Activated T-cell treated with anti-CD3 and anti-CD28 coated beads for 24 hours (primary cell): Measurements from ENCODE around the gene PKLR.
A peak's percentile ranks its signal among the peaks of the same experiment; 100 is the strongest.
"Not testable (repeated sequence)": the region's sequence is repeated elsewhere in the genome, so short reads cannot be mapped to it uniquely, and the experiment has no call there.

Experiments
- DNase-seq: peaks from one replicate; pipeline ENCODE4 v3.0.0-alpha.2; 2020; ENCODE audit warnings: low read depth

PKLR gene

GRCh38 chr1:155316922-155317321, 15.7 kb upstream of the PKLR start:
- no peak for DNase-seq

DNA sequence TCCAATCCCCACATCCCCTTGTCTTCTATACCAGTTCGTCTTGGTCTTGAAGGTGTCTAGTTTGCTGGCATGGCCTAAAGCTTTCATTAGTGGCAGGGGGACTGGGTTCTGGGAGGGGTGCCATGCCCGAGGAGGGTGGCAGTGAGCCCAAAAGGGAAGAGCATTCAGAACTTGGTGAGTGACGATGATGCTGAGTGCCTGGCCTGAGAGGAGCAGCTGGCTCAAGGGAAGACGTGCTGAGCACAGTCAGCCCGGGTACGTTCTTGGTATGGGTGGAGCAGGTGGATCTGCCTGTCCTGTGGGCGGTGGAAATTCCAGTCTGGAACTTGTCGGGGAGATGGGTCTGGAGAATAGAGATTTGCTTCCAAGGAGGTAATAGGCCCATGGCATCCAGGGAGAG, 12.0 kb upstream of the PKLR start:
- DNase-seq, result no peak

GRCh38 chr1:155309423-155310021, 8.3 kb upstream of the PKLR start:
- no peak for DNase-seq

- peak; percentile 96 for DNase-seq
Observed at GRCh38 chr1:155308493-155309422, 7.5 kb upstream of the PKLR start, which contains the start of gene FDPS. TSS of gene FDPS (plus strand) at chr1:155308866. CDS start at chr1:155309790, 924 bp downstream.

- no peak for DNase-seq
Observed at GRCh38 chr1:155307247-155307740, 6.1 kb upstream of the PKLR start.

- no peak for DNase-seq
Observed at GRCh38 chr1:155305881-155306391, 4.7 kb upstream of the PKLR start.

DNA sequence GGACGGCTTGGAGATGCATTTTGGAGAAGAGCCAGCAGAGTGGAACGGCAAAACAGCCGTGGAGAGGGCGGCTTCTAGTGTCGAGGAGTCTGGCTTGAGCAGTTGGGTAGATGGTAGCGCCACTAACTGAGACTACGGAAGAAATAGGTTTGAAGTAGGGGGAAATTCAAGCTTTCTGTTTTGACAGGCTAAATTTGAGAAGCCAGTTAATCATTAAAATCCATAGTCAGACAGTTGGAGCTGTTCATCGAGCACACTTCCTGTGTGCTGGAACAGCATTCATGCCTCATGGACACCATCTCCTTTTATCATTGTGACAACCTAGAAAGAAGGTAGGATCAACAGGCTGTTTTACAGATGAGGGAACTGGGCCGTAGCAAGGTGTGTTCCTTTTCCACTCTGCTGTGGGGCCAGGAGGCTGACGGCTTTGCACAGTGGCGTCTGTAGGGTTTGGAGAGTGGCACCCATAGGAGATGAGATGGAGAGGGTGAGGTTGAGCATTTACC, 3.4 kb upstream of the PKLR start:
- DNase-seq, result no peak

DNA sequence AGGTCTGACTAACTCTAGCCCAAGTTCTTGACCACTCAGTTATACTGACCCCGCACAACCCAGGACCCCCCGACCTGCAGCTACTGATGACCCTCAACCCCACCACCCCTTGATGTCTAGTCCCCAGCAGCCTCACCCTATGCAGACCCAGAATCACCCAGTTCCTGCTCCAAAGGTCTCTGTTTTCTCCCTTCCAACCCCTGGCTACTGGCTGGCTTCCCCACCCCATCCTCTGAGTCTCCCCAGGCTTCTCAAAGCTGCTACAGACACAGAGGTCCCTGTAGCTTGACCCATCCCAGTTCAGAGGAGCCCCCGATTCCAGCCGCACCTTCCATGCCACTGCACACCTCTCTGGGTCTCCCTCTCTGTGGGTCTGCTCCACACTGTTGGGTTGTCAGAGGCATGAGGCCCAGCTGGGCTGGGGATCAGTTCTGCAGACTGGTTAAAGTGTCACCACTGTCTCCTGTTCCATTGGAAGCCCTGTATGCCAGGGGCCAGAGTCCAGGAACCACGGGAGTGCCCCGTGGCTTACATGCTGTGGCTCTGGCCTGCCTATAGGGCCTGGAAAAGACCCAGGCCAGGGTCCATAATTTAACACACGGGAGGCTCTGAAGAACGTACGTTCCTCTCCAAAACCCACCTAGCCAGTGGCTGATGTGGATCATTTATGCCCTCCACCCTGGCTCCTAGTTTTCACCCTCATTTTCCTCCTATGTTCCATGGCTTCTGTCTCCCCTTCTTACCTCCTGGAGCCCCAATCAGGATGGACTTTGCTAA, 497 bp downstream of the PKLR start:
- DNase-seq, result no peak

GRCh38 chr1:155300024-155300423, 1.2 kb downstream of the PKLR start:
- DNase-seq, result no peak

DNA sequence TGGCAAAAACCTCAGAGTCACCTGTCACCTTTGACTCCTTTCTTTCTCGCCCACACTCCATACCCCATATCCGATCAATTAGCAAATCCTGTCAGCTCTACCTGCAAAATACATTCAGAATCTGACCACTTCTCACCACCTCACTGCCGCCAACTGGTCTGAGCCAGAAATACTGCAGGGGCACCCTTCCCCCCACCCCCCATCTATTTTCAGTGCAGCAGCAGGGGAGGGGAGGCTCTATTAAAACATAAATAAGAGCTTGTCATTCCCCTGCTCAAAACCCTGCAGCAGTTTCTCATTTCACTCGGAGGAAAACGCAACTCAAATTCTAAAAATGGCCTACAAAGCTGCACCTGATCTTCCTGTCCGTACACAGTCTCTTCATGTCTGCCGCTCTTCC, 3.9 kb downstream of the PKLR start:
- no peak for DNase-seq

DNA sequence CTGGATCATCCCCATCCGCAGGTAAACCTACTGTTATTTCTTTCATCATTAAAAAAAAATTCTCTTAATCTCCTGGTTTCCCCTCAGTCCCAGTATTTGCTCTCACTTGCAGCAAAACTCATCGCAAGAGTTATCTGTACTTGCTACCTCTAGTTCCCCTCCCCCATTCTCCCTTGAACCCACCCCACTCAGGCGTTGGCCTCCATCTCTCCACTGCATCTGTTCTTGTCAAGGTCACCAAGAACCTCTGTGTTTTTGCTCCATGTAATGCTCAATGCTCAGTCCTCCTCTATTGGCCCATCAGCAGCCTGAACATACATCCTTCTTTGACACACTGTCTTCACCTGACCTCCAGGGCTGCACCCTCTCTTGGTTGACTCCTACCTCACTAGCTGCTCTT, 4.6 kb downstream of the PKLR start:
- DNase-seq, result no peak

GRCh38 chr1:155295942-155296267, 5.3 kb downstream of the PKLR start:
- no peak for DNase-seq

- no peak for DNase-seq
Observed at GRCh38 chr1:155295183-155295941, 5.9 kb downstream of the PKLR start.

DNA sequence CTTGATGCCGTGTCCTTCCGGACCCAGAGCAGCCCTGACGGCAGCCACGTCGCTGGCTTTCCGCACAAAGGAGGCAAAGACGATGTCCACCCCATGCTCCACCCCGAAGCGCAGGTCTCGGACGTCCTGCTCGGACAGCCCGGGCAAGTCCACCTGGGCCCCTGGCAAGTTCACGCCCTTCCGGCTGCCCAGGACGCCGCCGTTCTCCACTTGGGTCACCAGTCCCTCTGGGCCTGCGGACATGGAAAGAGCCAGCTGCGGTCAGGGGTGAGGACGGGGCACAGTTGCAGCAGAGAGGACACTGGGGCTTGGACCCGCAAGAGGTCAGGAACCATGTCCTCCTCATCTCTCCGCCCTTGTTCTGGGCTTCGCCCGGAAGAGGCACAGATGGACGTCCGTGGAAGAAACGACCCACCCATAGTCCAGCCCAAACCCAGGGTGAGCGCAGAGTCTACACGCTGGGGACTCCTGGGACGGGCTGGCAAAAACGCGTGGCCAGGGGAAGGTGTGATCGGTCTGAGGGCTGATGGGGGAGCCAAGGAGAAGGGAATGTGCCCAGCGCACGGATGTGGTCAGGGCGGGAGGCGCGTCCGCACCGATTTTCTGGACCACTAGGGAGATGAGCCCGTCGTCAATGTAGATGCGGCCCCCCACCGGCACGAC, 6.6 kb downstream of the PKLR start:
- DNase-seq, result no peak

GRCh38 chr1:155293086-155293749, 8.0 kb downstream of the PKLR start:
- DNase-seq, result no peak

GRCh38 chr1:155291006-155291405, 10.2 kb downstream of the PKLR start:
- not testable (repeated sequence) for DNase-seq

DNA sequence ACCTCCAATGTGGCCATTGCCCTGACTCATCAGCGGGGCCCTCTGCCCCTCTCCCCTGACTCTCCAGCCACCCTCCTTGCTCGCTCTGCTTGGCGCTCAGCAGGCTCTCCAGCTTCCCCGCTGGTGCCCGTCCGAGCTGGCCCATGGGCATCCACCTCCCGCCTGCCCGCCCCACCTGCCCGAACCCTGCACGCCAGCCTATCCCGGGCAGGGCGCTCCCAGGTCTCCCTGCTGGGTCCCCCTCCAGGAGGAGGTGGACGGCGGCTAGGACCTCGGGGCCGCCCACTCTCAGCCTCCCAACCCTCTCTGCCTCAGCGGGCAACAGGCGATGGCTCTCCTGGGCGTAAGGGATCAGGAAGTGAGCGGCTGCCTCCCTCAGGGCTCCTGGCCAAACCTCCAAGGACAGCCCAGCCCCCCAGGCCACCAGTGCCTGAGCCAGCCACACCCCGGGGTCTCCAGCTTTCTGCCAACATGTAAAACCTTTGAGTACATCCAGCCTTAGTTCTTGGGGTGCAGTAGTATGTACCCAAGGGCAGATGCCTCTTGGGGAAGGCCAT, 13.2 kb downstream of the PKLR start:
- no peak for DNase-seq

DNA sequence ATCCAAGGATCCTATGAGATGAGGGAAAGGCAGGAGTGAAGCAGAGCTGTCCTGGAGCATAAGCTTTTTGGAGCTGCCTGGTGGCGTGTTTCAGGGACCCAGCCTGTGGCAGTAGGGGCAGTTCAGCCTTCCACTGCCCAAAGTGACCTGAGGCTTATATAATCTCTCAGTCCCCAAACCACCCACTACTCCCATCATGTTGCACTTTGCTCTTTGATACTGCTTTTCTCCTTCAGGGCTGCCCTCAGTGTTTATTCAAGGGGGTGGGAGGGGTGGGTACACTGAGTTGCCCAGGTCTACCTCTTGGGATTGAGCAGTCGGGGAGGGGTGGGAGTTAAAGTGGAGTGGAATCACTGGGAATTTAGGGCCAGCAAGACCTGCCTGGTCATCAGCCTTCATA, 14.7 kb downstream of the PKLR start:
- DNase-seq, result no peak

- DNase-seq, result no peak
Observed at GRCh38 chr1:155285631-155286044, 15.6 kb downstream of the PKLR start.

- no peak for DNase-seq
Observed at GRCh38 chr1:155285063-155285462, 16.2 kb downstream of the PKLR start.
